HG03520 (cell line): ENCODE data around the gene ATP8B1.

Source experiments
- ATAC-seq: cut with Tn5 transposase; IDR thresholded peaks from one replicate; pipeline ENCODE4 v1.9.1; 2021; ENCODE audit warnings: mild to moderate bottlenecking, moderate library complexity; ENCODE audit not compliant: unreplicated experiment

ATP8B1 gene

DNA sequence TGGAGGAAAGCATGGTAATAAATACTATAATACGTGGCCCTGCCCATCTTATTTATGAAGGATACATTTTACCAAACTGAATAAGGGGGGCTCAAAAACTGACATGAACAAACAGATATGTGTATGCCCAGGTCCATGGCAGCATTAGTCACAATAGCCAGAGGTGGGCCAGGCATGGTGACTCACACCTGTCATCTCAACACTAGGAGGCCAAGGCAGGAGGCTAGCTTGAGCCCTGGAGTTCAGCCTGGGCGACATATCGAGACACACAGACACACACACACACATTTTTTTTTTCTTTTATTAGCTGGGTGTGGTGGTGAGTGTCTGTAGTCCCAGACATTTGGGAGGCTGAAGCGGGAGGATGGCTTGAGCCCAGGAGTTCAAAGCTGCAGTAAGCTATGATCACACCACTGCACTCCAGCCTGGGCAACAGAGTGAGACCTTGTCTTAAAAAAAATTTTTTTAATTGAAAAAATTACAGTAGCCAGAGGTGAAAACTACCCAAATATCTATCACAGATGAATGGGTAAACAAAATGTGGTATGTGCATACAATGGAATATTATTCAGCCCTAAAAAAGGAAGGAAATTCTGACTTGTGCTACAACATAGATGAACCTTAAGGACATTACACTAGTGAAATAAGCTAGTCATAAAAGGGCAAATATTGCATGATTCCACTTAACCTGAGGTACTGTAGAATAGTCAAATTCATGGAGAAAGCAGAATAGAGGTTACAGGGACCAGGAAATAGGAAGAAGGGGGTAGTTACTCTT lies 8.0 kb downstream of the ATP8B1 start:
- ATAC-seq = no peak

- ATAC-seq = no peak
Observed at GRCh38 chr18:57793302-57793986, 9.7 kb downstream of the ATP8B1 start.

DNA sequence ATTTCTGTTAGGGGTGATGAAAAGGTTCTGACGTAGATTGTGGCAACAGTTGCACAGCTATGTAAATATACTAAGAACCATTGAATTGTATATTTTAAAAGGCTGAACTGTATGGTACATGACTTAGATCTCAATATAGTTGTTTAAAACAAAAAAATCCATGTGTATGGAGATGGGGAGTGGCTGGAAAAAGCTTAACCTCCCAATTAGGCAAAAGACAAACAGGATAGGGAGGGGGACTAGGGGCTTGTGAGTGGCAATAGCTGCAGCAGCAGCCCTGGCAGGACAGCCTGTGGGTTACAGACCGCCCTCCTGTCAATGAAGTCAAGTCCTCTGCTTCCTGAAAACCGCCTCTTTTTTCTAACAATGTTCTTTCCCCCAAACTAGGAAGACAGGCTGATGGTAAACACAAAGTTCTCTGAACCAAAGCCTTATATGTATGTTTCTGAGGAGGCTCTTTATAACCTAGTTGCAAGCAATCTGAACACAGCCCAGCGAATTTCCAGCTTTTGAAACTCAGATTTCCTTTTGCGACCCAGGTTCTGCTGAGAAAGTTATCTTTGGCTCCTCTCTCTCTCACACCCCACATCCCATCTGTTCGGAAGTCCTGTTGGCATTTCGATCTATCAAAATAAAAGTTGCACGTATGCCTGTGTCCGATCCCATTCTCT lies 10.3 kb downstream of the ATP8B1 start:
- no peak for ATAC-seq

DNA sequence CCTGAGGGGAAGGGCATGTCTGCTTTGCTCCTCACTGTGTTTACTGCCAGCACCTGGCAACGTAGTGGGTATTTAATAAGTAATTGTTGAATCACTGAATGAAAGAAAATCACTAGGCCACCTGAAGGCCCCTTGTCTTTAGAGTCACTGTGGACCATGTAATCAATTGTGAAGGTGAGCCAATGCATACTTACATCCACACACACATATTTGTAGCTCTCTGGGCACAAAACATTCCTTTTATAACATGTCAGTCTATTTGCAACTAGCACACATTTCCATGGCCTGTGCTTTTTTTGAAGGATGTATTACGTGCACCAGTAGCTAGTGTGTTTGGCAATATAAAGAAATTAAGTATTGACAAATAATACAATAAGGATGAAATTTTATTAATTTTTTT lies 11.2 kb downstream of the ATP8B1 start:
- ATAC-seq = no peak

DNA sequence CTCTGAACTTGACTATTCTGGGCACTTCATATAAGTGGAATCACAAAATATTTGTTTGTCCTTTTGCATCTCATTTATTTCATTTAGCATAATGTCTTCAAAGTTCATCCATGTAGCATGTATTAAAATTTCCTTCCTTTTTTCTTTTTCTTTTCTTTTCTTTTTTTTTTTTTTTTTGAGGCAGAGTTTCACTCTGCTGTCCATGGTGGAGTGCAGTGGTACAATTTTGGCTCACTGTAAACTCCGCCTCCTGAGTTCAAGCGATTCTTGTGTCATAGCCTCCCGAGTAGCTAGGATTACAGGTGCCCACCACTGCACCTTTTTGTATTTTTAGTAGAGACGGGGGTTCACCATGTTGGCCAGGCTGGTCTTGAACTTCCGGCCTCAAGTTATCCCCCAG lies 11.9 kb downstream of the ATP8B1 start:
- ATAC-seq = no peak

- ATAC-seq = no peak
Observed at GRCh38 chr18:57790316-57790715, 12.8 kb downstream of the ATP8B1 start.

- ATAC-seq = no peak
Observed at GRCh38 chr18:57789759-57790158, 13.4 kb downstream of the ATP8B1 start.

DNA sequence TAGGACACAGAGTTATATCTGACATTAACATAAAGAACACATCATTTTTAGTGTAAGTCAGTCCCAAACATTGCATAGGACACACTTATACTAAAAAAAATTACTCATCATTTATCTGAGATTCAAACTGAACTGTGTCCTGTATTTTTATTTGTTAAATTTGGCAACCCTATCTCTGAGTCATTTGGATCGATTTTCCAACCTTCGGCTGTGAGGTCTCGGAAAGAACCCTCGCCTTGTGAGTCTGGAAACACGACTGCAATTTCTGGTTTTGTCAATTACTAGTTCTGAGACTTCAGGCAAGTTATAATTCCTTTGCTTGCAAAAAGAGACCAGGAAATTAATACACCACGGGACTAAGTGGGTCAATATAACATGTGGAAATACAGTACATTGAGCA lies 14.0 kb downstream of the ATP8B1 start:
- no peak for ATAC-seq

DNA sequence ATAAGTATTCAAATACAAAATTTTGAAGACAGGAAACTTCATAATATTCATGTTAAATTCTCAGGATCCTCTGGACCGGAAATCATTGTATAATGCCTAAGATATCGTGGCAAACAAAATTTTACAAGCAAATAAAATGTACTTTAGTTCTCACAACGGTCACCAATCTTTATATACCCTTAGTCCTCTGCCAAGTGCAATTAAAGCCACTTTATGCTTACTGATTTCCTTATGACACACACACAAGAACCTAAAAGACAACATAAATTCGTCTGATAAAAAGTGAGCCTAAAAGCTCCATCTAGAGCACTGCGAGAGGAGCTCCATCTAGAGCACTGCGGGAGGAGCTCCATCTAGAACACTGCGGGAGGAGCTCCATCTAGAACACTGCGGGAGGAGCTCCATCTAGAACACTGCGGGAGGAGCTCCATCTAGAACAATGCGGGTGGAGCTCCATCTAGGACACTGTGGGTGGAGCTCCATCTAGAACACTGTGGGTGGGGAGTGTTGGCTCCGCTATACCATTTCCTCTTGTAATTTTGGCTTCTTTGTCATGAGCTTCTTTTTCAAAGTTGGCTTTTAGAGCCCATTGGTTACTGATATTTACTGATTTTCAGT lies 15.9 kb downstream of the ATP8B1 start:
- ATAC-seq = no peak

GRCh38 chr18:57785751-57786437 lies 17.2 kb downstream of the ATP8B1 start:
- ATAC-seq = no peak

- no peak for ATAC-seq
Observed at GRCh38 chr18:57784801-57785114, 18.4 kb downstream of the ATP8B1 start.

- ATAC-seq = no peak
Observed at GRCh38 chr18:57784034-57784800, 18.9 kb downstream of the ATP8B1 start.

- no peak for ATAC-seq
Observed at GRCh38 chr18:57782049-57782448, 21.1 kb downstream of the ATP8B1 start.

DNA sequence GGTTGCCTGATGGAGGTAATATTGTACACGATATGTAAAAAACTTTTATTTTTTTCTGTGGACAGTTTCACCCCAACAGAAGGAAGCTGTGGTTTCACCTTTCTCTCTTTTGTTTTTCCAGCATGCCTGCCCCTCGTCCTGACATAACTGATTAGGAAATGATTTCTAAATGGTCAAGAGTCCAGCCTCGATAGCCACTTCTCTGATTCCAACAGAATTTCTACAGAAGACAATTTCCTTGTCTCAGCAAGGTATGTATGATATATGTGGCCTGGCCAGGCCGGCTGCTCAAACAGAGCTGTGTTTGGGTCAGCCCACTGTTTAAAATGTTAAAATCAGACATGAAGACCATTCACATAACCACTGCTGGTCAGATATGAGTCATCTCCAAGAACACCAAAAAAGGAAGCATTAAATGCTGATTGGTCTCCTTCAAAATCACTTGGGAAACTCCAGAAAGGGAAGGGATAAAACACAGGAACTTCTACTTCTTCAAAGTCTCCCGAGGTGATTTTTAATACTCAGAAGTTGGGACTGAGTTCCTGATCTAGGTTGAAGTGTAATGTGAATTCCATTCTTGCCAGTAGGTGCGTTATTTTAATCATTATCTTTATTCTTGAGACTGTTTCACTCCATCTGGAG lies 22.3 kb downstream of the ATP8B1 start:
- ATAC-seq = peak; percentile 64

- no peak for ATAC-seq
Observed at GRCh38 chr18:57780318-57780705, 22.8 kb downstream of the ATP8B1 start.

DNA sequence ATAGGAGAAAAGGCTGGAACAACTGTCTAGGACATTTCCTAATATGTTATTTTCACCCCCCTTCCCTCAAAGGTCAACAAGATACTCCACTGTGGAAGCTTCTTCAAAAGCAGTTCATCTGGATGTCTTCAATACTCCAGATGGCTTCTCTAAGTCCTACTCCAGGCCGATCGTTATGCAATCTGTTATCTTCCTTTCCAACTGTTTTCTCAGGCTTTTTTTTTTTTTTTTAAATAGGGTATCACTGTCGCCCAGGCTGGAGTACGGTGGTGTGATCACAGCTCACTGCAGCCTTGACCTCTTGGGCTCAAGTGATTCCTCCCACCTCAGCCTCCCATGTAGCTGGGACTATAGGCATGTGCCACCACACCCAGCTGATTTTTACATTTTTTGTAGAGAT lies 26.3 kb downstream of the ATP8B1 start:
- ATAC-seq = no peak

DNA sequence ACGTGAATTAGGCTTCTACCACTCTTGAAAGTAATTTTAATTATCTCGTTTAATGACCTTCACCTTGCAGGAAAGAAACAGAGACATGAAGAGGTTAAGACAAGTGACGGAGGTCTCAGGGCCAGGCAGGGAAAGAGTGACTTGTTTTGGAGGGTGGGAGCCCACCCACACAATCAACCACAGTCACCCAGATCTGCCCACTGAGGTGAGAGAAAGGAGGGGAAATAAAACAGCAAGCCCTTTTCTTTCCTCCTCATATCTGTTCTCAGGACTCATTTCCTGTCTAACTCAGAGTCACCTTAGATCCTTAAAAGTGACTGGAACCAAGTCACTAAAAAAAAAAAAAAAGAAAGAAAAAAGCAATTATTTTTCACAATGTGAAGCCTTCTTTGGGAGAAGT lies 26.8 kb downstream of the ATP8B1 start:
- ATAC-seq = no peak

GRCh38 chr18:57775937-57776336 lies 27.2 kb downstream of the ATP8B1 start:
- no peak for ATAC-seq

GRCh38 chr18:57772387-57772799 lies 30.7 kb downstream of the ATP8B1 start:
- ATAC-seq = no peak

DNA sequence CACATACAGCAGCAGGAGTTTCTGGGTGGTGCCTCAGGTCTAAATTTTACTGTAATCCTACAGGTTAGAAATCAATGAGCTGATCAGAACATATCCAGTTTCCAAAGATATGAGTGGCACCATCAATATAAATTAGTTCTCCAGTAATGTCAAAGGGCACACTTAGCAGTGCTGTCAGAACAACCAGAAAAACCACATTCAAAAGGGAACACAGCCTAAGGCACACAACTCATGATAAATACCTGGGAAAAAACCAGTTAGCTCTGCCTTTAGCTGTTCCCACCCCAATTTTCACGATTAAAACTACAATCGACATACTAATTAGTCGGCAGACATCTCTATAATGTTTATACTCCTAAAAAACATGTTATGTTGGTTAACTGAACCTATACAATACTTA lies 31.5 kb downstream of the ATP8B1 start:
- no peak for ATAC-seq
